HEK293 (cell line): ENCODE data around the gene SVOPL.

Experiments used
- CTCF ChIA-PET: fragments of 350-600 bp; formaldehyde crosslinking; extraction: SDS; loops from one replicate; lab custom pipeline; 2021; ENCODE audit warnings: antibody characterized with exemption; lab: Yijun Ruan, JAX
- POLR2A ChIA-PET: fragments of 300-600 bp; formaldehyde crosslinking; extraction: SDS; loops from one replicate; lab custom pipeline; 2020; ENCODE audit warnings: antibody characterized with exemption, inconsistent platforms; lab: Yijun Ruan, JAX
- H3K27ac ChIP-seq: fragments of 200-500 bp; sonication (Bioruptor generic); 2 replicates; pipeline ENCODE4 v1.5.1; 2014; ENCODE audit warnings: low read depth, low read length, control low read depth, inconsistent platforms; ENCODE audit errors: extremely low read depth
- H3K36me3 ChIP-seq, 2 experiments: fragments of 200-500 bp in 1 of 2; sonication (Bioruptor generic) in 1 of 2; 1 replicate in 1 of 2; 2 replicates in 1 of 2; pipeline ENCODE4 v1.5.1; 2014 to 2017; ENCODE audit warnings: inconsistent platforms in 2 of 2, low read length in 2 of 2; ENCODE audit not compliant: control insufficient read depth in 2 of 2, insufficient read depth in 1 of 2
- H3K4me1 ChIP-seq: fragments of 200-500 bp; sonication (Bioruptor generic); 2 replicates; pipeline ENCODE4 v1.5.1; 2014; ENCODE audit warnings: mild to moderate bottlenecking, low read length, inconsistent platforms; ENCODE audit not compliant: control insufficient read depth, insufficient read depth
- H3K4me3 ChIP-seq: 2 replicates; pipeline ENCODE4 v1.5.1; 2011; ENCODE audit warnings: low read depth, mild to moderate bottlenecking, control low read depth, low read length, moderate library complexity
- H3K9me3 ChIP-seq: fragments of 200-500 bp; sonication (Bioruptor generic); 2 replicates; pipeline ENCODE4 v1.5.1; 2014; ENCODE audit warnings: low read depth, low read length, inconsistent platforms; ENCODE audit not compliant: control insufficient read depth, insufficient read depth
- KLF1 ChIP-seq: fragments of 450-650 bp; formaldehyde crosslinking; IDR thresholded peaks from 2 replicates; pipeline ENCODE4 v1.5.1; 2016; ENCODE audit warnings: missing biosample characterization, missing genetic modification characterization
- PRDM4 ChIP-seq: fragments of 450-650 bp; formaldehyde crosslinking; IDR thresholded peaks from 2 replicates; pipeline ENCODE4 v1.5.1; 2017; ENCODE audit warnings: missing biosample characterization, missing genetic modification characterization
- SP2 ChIP-seq: fragments of 450-650 bp; formaldehyde crosslinking; IDR thresholded peaks from 2 replicates; pipeline ENCODE4 v1.5.1; 2016; ENCODE audit warnings: missing biosample characterization, missing genetic modification characterization
- YY1 ChIP-seq: fragments of 450-650 bp; formaldehyde crosslinking; IDR thresholded peaks from 2 replicates; pipeline ENCODE4 v1.5.1; 2018; ENCODE audit warnings: missing biosample characterization, missing genetic modification characterization
- ZIC2 ChIP-seq: fragments of 450-650 bp; formaldehyde crosslinking; IDR thresholded peaks from 2 replicates; pipeline ENCODE4 v1.5.1; 2016; ENCODE audit warnings: missing biosample characterization, missing genetic modification characterization
- ZNF146 ChIP-seq: fragments of 450-650 bp; formaldehyde crosslinking; IDR thresholded peaks from 2 replicates; pipeline ENCODE4 v1.5.1; 2016; ENCODE audit warnings: missing biosample characterization, missing genetic modification characterization
- ZNF544 ChIP-seq: fragments of 450-650 bp; formaldehyde crosslinking; IDR thresholded peaks from 2 replicates; pipeline ENCODE4 v1.5.0; 2017; ENCODE audit warnings: missing biosample characterization, missing genetic modification characterization
- ZNF645 ChIP-seq: fragments of 450-650 bp; formaldehyde crosslinking; IDR thresholded peaks from 2 replicates; pipeline ENCODE4; 2016; ENCODE audit warnings: missing biosample characterization, missing genetic modification characterization
- TF ChIP-seq, protein P1 (sequence below): fragments of 450-650 bp; formaldehyde crosslinking; IDR thresholded peaks from 2 replicates; pipeline ENCODE4 v1.5.1; 2016; ENCODE audit warnings: missing biosample characterization, missing genetic modification characterization, borderline replicate concordance
- TF ChIP-seq, protein P2 (sequence below): fragments of 450-650 bp; formaldehyde crosslinking; IDR thresholded peaks from 2 replicates; pipeline ENCODE4 v1.5.1; 2016; ENCODE audit warnings: missing biosample characterization, missing genetic modification characterization

Gene SVOPL

DNA sequence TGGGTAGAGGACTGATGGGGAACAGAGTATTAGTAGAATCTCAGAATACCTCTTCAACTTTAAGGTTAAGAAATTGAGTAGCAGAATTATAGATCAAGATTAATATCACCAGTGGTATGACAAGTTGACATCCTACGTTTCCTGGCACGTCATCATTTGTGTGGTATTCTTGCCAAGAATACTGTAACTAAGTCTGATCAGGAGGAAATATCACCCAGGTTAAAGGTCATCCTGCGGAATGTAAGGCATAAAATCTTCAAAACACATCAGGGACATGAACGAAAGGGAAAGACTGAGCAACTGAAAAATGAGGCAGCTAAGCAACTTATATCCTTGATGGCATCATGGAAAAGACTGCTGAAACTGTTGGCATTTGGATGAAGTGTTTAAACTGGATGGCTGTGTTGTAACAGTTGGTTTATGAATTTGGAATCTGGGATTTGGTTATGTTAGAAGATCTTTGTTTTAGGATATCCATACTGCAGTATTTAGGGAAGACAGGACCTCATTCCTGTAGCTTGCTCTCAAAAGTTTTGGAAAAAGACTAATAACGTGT, 155.0 kb downstream of the SVOPL start (continued):
- TF ChIP-seq, protein P1, sequence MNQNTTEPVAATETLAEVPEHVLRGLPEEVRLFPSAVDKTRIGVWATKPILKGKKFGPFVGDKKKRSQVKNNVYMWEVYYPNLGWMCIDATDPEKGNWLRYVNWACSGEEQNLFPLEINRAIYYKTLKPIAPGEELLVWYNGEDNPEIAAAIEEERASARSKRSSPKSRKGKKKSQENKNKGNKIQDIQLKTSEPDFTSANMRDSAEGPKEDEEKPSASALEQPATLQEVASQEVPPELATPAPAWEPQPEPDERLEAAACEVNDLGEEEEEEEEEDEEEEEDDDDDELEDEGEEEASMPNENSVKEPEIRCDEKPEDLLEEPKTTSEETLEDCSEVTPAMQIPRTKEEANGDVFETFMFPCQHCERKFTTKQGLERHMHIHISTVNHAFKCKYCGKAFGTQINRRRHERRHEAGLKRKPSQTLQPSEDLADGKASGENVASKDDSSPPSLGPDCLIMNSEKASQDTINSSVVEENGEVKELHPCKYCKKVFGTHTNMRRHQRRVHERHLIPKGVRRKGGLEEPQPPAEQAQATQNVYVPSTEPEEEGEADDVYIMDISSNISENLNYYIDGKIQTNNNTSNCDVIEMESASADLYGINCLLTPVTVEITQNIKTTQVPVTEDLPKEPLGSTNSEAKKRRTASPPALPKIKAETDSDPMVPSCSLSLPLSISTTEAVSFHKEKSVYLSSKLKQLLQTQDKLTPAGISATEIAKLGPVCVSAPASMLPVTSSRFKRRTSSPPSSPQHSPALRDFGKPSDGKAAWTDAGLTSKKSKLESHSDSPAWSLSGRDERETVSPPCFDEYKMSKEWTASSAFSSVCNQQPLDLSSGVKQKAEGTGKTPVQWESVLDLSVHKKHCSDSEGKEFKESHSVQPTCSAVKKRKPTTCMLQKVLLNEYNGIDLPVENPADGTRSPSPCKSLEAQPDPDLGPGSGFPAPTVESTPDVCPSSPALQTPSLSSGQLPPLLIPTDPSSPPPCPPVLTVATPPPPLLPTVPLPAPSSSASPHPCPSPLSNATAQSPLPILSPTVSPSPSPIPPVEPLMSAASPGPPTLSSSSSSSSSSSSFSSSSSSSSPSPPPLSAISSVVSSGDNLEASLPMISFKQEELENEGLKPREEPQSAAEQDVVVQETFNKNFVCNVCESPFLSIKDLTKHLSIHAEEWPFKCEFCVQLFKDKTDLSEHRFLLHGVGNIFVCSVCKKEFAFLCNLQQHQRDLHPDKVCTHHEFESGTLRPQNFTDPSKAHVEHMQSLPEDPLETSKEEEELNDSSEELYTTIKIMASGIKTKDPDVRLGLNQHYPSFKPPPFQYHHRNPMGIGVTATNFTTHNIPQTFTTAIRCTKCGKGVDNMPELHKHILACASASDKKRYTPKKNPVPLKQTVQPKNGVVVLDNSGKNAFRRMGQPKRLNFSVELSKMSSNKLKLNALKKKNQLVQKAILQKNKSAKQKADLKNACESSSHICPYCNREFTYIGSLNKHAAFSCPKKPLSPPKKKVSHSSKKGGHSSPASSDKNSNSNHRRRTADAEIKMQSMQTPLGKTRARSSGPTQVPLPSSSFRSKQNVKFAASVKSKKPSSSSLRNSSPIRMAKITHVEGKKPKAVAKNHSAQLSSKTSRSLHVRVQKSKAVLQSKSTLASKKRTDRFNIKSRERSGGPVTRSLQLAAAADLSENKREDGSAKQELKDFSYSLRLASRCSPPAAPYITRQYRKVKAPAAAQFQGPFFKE: no peak
- TF ChIP-seq YY1 (tag by site-specific recombination) (no peak), KLF1 (tag by site-specific recombination) (no peak), ZNF146 (tag by site-specific recombination) (no peak), ZNF544 (tag by site-specific recombination) (no peak), ZNF645 (tag by site-specific recombination) (no peak), SP2 (tag by site-specific recombination) (no peak)

DNA sequence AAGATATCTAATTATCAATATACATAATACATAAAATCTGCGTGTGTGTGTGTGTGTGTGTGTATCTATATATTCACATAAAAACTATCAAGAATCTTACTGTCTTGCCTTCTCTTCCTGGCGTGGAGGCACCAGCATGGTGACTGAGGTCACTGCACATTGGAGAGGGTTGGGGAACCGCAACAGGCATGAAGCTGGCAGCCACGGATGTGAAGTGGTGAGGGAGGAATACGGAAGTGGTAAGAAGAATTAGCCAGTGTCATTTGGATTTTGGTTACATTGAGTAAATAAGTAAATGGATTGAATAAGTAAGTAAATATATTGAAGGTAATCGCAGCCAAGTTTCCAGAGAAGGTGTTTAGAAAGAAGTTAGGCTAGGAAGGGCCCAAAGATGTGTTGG, 156.0 kb downstream of the SVOPL start:
- TF ChIP-seq, protein P2, sequence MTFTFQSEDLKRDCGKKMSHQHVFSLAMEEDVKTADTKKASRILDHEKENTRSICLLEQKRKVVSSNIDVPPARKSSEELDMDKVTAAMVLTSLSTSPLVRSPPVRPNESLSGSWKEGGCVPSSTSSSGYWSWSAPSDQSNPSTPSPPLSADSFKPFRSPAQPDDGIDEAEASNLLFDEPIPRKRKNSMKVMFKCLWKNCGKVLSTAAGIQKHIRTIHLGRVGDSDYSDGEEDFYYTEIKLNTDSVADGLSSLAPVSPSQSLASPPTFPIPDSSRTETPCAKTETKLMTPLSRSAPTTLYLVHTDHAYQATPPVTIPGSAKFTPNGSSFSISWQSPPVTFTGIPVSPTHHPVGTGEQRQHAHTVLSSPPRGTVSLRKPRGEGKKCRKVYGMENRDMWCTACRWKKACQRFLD (tag by site-specific recombination): no peak
- TF ChIP-seq ZIC2 (tag by site-specific recombination) (no peak), PRDM4 (tag by site-specific recombination) (no peak)
- TF ChIP-seq, all 188 proteins: peak for 0
- Histone ChIP-seq H3K4me1 (no peaks in the 10 kb centered on the region), H3K27ac (no peak overlapping the region), H3K4me3 (no peak overlapping the region), H3K36me3 (peaks cover 0 to 62% of the 10 kb centered on the region in 2 experiments; a peak in 1 of 3 replicates), H3K9me3 (no peaks in the 10 kb centered on the region)
- CTCF ChIA-PET: interaction anchor here (1.2 kb wide), 1 partner anchor 10 kb away, joined by 5 read pairs; no protein-coding TSS in a partner anchor
- POLR2A ChIA-PET: no interaction called here
